ENCODE data around the gene AFF2.

The AFF2 gene

GRCh38 chrX:148909758-148910157 lies 409.3 kb downstream of the AFF2 start:
- no peak for ATAC-seq
- TF ChIP-seq GLIS3 (CRISPR knock-in tag; IDR thresholded peaks at IDR 0.05) (no peak), ZNF8 (CRISPR knock-in tag; IDR thresholded peaks at IDR 0.05) (no peak), ZNF70 (CRISPR knock-in tag; IDR thresholded peaks at IDR 0.05) (no peak), SNAI2 (CRISPR knock-in tag; IDR thresholded peaks at IDR 0.05) (no peak), CREB5 (CRISPR knock-in tag; IDR thresholded peaks at IDR 0.05; ENCODE audit: low read depth) (no peak), ARNTL (CRISPR knock-in tag; IDR thresholded peaks at IDR 0.05; ENCODE audit: borderline replicate concordance, low read depth) (no peak), TOX (CRISPR knock-in tag; IDR thresholded peaks at IDR 0.05; ENCODE audit: borderline replicate concordance) (no peak), ISL1 (CRISPR knock-in tag; IDR thresholded peaks at IDR 0.05) (no peak), PATZ1 (CRISPR knock-in tag; IDR thresholded peaks at IDR 0.05; ENCODE audit: borderline replicate concordance) (no peak), ZNF565 (CRISPR knock-in tag; conservative IDR thresholded peaks at IDR 0.05; ENCODE audit: low read depth) (no peak), OSR1 (CRISPR knock-in tag; IDR thresholded peaks at IDR 0.05) (no peak), ZFP30 (CRISPR knock-in tag; IDR thresholded peaks at IDR 0.05) (no peak), TSHZ2 (CRISPR knock-in tag; IDR thresholded peaks at IDR 0.05) (no peak), ESRRG (CRISPR knock-in tag; IDR thresholded peaks at IDR 0.05) (no peak), RARB (CRISPR knock-in tag; IDR thresholded peaks at IDR 0.05) (no peak)

GRCh38 chrX:148913971-148914370 lies 413.6 kb downstream of the AFF2 start:
- no peak for TF ChIP-seq CREB5 (CRISPR knock-in tag; IDR thresholded peaks at IDR 0.05; ENCODE audit: low read depth)
- no peak for TF ChIP-seq RARB (CRISPR knock-in tag; IDR thresholded peaks at IDR 0.05)
- no peak for TF ChIP-seq OSR1 (CRISPR knock-in tag; IDR thresholded peaks at IDR 0.05)
- no peak for TF ChIP-seq ZNF565 (CRISPR knock-in tag; conservative IDR thresholded peaks at IDR 0.05; ENCODE audit: low read depth)
- TF ChIP-seq TSHZ2 (CRISPR knock-in tag; IDR thresholded peaks at IDR 0.05): no peak
- no peak for TF ChIP-seq ZNF8 (CRISPR knock-in tag; IDR thresholded peaks at IDR 0.05)
- no peak for TF ChIP-seq ZNF70 (CRISPR knock-in tag; IDR thresholded peaks at IDR 0.05)
- TF ChIP-seq ISL1 (CRISPR knock-in tag; IDR thresholded peaks at IDR 0.05): no peak
- TF ChIP-seq TOX (CRISPR knock-in tag; IDR thresholded peaks at IDR 0.05; ENCODE audit: borderline replicate concordance): no peak
- no peak for TF ChIP-seq POU6F1 (CRISPR knock-in tag; IDR thresholded peaks at IDR 0.05; ENCODE audit: borderline replicate concordance, low read depth)
- TF ChIP-seq CSRNP3 (CRISPR knock-in tag; IDR thresholded peaks at IDR 0.05): no peak
- no peak for TF ChIP-seq ZFP30 (CRISPR knock-in tag; IDR thresholded peaks at IDR 0.05)
- ATAC-seq: no peak
